ENCODE results near the gene HOXB6.

The HOXB6 gene

GRCh38 chr17:48578616-48579470 is 25.9 kb downstream of the HOXB6 start:
- DNase-seq, result no peak

- peak; percentile 74 to 77 for DNase-seq
Measured at GRCh38 chr17:48577946-48578615, 26.7 kb downstream of the HOXB6 start, which contains the start of gene HOXB4. TSS of gene HOXB4 (minus strand) at chr17:48578350. CDS start at chr17:48578319, 31 bp downstream.

GRCh38 chr17:48577330-48577945 is 27.3 kb downstream of the HOXB6 start:
- no peak for DNase-seq

DNA sequence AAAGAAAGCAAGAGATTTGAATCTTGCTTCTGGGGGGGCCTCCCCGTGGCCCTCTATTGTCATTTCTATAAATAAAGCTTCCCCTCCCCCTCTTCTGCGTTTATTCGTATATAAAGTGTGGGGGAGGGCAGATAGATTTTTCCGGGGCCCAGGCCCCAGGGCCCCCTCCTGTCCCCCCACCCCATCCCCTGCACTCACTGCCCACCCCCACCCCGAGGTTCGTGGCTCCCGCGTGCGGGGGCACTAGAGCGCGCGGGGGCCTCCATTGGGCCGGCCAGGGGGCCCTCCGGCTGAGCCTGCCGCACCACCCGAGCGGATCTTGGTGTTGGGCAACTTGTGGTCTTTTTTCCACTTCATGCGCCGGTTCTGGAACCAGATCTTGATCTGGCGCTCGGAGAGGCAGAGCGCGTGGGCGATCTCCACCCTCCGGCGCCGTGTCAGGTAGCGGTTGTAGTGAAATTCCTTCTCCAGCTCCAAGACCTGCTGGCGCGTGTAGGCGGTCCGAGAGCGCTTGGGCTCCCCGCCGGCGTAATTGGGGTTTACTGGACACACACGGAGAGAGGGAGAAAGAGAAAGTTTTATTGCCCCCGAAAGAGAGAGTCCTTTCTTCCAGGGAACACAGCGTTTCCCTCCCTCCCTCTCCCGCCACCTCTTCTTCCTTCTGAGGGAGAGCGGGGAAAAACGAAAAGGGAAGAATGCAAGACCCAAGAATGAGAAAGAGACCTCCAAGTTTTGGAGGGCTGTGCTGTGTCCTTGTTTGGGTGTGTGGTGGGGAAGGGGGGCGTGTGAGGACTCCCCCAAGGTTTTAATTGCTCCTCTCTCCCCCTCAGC is 28.1 kb downstream of the HOXB6 start:
- peak in 1 of 2 donors; percentile 37 for DNase-seq

GRCh38 chr17:48575673-48576478 is 28.9 kb downstream of the HOXB6 start:
- DNase-seq, result no peak

- no peak for DNase-seq
Measured at GRCh38 chr17:48575066-48575582, 29.7 kb downstream of the HOXB6 start.

DNA sequence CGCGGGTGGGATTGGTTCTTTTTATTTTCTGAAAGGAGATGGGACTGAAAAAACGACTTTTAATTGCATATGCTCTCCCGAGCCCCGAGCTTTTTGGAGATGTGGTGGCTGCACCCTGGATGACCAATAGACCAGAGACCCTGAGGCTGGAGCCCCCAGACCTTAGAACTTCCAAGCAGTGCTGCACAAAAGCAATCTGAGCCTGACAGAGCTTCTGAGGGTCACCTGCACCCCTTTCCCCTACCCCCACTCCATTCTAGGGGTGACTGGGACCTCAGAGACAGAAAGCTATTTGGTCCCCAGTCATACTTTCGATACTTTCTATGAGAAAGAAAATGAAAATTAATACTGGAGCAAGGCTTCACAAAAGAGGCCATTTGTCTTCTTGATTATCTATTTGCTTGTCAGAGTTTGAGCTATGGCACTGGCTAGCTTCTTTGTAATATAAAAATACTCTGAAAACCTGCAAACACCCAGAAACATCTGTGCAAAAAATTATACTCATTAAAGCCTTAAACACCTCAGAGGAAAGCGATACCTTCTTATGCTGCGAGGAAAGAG is 30.2 kb downstream of the HOXB6 start:
- no peak for DNase-seq

DNA sequence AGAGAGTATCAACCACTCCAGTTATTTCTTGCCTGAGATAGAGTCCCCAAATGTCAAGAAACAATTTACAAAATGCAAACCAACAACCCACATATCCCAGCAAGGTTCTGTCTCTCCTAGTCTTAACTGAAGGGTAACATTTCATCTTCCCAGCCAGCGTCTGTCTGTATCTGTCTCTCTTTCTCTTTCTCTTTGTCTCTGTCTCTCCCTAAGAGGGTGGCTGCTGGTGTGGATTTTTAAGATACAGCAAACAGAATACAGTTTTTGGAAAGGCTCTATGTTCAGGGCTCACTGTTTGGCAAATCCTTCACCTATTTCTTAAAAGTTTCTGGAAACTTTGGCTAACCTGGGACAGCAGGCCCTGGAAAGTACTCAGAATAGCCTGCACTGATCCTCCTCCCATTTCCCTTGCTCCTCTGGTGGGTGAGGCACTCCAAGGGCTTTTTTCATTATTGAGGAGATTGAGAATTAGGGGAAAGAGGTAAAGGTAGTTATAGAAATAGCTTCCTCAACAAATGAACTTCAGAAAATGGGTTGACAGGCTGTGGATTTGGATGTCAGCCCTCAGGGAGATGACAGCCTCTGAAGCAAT is 32.9 kb downstream of the HOXB6 start:
- DNase-seq, result no peak

GRCh38 chr17:48571024-48571818 is 33.6 kb downstream of the HOXB6 start:
- no peak for DNase-seq

DNA sequence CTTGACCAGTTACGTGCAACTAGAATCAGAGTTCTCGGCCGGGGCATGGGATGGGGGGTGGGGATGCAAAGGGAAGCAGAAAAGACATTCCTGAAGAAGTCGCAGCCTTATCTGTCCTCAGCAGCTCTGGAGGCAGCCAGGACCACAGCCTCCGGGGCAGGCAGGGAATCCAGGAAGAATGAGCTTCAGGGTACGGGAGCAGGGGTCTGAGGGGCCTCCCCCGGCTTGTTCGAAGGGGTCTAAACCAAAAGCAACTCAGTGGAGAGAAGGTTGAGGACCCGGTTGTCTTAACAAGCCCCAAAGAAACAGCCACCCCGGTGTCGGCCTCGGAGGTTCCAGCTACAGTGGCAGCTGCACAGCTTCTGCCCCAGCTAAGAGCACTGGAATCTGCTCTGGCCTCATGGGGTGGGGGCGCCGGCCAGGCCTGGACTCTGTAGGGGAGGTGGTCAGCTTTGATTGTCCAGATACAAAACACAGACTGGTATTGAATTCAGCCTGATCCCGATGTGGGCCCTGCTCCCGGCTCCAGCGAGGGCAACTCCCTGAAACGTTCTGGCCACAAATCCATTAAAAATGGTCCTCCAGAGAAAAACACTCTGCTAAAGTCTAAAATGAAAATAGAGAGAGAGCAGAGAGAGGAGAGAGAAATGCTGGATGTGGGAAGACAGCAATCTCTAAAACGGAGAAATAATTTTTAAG is 34.3 kb downstream of the HOXB6 start:
- no peak for DNase-seq

DNA sequence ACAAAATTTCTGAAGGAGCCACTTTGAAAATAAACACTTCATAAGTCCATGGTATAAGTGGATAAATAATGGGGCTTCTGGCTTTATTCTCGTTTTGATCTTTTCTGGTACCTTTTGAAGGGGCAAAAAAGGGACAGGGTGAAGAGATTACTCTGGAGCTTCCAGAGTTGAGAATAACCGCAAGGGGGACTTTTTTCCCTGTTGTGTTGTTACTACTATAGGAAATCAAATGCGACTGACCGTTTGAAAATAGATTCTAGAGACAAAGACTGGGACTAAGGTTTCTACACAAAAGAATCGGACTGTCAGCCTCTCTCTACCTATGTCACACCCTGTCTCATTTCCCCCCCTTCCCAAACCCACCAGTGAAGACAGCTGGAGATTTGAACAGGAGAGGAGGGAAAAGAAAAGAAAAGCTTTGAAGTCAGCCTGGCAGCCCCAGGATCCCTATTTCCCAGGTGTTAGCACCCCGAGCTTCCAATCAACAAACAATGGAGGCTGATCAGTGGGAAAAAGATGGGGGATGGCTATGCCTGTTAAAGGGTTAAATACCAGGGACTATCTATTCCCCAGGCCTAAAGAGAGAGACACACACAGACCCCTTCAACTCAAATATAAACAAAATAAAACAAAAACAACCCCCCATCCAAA is 35.0 kb downstream of the HOXB6 start:
- DNase-seq, result no peak

- DNase-seq, result no peak
Measured at GRCh38 chr17:48569240-48569582, 35.6 kb downstream of the HOXB6 start.

GRCh38 chr17:48568499-48569239 is 36.1 kb downstream of the HOXB6 start:
- no peak for DNase-seq

- no peak for DNase-seq
Measured at GRCh38 chr17:48567646-48568354, 37.0 kb downstream of the HOXB6 start.

- no peak for DNase-seq
Measured at GRCh38 chr17:48567209-48567608, 37.6 kb downstream of the HOXB6 start.

DNA sequence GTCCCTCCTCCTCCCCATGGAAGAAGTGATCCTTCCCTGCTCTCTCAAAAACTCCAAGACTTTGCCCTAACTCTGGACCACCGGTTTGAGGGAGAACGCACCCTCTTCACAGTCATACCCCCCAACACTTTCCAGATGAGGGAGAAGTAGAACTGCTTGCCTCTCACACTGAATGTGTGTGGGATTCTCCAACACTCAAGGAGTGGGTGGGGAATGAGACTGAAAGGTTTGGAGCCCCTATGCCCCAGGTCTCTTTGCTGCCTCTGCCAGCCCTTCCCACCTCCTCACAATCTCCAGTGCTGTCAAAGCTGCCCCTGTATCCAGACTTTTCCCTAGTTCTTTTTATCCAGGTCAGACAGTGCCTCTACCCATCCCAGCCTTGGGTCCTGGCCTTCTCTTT is 38.1 kb downstream of the HOXB6 start:
- no peak for DNase-seq

- no peak for DNase-seq
Measured at GRCh38 chr17:48565925-48566710, 38.7 kb downstream of the HOXB6 start.

All from stimulated activated CD4-positive, alpha-beta T cell treated with anti-CD3 and anti-CD28 coated beads, Interleukin-2, amount 100 ng/mL, for 24 hours (primary cell).